Fibroblast of skin of right biceps (primary cell): ENCODE measurements around the gene PTPRN2.
"Not testable (repeated sequence)": the region's sequence is repeated elsewhere in the genome, so short reads cannot be mapped to it uniquely, and the experiment has no call there.

Experiments used
- DNase-seq: peaks from one replicate; pipeline ENCODE4 v3.0.0-alpha.2; 2013

PTPRN2 gene

DNA sequence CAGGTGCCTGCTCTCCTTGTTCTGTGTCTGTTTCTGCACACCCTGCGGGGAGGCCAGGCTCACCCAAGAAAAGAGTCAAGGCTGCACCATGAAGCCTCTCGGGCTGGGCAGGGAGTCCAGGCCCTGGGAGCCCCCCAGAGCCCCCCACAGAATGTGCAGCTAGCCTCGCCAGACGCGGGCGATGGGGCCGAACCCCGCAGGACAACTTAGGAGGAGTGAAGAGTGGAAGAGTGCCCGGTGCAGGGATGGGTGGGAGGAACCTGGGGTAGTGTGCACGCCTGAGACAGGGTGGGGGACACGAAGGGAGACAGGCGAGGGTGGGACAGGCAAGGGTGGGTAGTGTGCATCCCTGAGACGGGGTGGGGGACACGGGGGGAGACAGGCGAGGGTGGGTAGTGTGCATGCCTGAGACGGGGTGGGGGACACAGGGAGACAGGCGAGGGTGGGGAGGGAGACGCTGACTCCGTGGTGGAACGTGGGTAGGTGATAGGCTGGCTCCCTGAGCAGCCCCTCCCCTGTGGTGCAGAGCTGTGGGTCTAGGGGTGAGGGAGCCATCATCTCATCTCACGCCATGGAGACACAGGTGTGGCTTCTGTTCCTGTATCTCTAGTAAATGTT lies 635.5 kb downstream of the PTPRN2 start:
- DNase-seq = no peak

DNA sequence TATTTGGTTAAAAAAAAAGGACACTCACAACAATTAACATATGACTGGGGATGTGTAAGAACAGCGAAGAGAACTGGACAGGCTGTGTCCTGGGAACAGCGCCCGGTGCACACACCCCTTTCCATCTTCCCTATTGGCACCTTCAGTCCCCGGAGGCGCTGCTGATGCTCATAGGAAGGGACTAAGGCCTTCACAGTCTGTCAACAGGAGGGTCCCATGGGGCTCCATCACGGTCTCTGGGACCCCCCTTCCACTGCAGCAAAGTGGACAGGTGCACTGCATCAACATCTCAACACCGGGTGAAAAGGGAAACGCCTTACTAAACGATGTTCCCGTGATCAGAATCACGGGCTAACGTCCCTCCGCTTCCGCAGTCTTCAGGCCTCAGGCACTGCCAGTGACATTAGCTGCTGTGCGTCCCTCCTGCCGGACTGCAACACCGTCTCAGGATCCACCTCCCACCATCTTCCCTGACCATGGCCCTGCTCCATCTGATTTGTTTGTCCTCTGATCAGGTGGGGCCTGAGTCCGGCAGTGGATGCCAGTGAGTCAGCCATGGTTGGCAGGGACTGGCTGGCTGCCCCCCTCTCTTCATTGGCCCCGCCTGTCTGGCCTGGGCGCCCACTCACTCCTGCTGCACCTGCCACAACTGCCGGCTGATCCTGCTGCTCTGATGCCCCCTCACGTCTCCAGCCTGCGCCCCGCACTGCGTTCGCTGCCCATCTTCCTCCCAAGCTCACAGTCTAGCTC lies 636.1 kb downstream of the PTPRN2 start:
- no peak for DNase-seq

DNA sequence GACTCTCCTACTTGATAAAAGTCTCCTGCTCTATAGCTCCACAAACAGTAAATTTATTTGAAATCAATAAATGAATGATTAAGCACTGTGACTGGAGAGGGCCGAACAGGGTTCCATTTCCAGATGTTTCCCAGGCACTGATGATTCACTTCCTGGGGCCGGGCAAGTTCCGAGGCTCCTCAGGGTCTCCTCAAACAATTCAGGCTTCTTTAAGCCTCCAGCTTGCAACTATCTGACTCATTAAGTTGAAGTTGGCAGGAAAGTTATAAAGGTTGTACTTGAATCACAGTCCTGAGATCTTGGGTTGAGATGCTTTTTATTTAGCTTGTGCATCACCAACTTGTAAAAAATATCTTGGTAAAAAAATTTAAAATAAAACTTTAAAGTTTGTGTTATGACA lies 637.9 kb downstream of the PTPRN2 start:
- no peak for DNase-seq

DNA sequence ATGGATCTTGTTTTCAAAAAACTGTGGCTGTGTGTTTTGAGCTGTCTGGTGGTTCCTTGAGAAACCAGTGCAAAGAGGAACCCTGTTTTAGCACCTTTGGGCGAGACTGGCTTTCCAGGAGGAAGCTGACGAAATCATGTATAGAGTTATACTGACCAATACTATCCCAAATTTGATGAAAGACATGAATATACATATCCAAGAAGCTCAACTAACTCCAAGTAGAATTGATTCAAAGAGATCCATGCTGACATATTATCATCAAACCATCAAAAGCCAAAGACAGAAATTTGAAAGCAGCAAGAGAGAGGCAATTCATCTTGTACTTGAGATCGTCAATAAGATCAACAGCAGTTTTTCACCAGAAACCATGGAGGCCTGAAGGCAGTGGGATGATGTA lies 640.1 kb downstream of the PTPRN2 start:
- no peak for DNase-seq

DNA sequence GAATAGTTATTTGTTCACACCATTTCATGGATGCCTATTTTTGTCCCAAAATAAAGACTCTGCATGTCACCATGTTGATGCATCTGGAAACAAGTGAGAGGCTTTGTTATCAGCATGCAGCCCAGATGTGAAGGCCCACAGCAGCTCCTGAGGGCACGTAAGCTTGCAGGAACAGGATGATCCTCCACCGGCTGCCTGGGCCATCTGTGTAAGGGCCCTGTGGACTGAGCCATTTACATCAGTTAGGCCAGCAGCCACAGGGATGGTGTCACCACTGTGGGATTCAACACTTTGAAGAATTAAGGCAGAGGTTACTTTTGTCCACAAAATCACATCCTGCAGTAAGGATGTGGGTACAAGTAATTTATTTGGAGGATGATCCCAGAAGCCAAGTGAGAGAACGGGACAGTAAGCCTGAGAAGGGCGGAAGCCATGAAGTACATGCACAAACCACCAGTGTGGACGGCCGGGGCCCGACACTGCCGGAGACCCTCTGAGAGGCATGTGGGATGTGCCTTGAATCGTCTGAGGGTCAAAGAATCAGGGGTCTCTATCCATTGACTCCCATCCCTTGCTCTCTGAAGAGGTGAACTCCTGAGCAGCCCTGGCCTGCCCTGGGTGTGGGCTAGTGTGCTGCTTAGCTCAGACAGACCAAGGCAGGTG lies 641.1 kb downstream of the PTPRN2 start:
- DNase-seq = no peak

DNA sequence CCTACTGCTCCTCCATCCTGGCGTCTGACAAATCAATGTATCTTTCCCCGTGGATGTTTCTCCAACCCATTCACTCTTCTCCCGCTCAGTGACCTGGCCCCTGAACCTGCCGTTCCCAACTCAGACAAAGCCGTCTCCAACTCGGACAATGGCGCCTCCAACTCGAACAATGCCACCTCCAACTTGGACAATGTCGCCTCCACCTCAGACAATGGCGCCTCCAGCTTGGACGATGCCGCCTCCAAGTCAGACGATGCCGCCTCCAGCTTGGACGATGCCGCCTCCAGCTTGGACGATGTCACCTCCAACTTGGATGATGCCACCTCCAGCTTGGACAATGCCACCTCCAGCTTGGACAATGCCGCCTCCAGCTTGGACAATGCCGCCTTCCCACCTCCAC lies 642.2 kb downstream of the PTPRN2 start:
- no peak for DNase-seq

DNA sequence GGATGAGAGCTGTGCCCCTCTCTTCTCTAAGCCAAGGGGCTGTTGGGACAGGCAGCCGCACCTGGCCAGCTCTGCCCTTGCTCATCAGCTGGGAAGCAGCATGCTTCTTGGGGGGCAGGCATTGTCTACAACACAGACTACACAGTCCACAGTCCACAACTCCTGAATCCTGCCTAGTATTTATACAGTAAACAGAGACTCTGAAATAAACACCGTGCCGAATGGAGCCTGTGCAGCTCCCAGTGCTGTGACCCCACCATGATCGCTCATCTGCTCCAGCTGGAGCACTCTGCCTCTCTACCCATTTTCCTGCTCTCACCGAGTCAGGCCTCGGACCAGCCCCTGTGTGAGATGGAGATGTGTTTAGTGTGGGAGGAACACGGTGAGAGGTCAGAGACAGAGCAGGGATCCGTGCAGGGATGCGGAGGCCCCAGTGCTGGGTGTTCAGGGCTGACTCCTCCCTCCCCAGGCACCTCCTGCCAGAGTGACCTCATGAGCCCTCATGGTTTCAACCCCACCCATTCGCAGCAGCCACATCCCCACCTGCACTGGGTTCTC lies 642.8 kb downstream of the PTPRN2 start:
- DNase-seq = no peak

DNA sequence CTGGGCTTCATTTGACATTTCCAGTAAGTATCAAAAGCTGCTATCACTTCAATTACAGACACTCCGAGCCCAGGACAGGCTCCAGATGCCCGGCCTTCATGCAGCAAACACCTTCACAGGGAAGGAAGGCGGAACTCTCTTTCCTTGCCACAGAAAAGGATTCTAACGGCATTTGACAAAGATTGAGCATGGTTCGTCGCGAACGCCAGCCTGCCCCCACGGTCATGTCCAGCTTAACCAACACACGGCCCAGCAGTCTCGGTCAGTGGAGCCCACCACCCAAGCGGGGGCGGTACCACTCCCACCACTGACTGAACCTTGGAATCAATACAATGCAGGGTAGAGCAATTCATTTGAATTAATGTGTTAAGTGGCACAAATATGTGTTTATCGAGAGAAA lies 643.6 kb downstream of the PTPRN2 start:
- no peak for DNase-seq

DNA sequence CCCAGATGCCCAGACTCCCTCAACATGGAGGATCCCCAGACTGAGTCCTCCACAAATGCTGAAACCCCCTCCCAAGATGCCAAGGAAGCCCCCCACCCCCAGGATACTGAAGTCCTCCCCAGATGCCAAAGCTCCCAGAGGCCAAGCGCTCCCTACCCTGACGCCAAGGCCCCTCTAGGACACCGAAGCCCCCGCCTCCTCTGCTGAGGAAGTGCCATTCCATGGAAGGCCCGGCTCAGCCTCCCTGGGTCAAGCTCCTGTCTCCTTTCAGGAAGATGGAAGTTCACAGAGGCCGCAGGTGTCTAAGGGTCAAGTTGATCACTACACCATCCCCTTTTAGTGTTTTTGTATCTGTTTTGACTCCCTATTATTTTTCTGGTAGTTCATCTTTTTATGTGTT lies 644.1 kb downstream of the PTPRN2 start:
- DNase-seq = no peak

DNA sequence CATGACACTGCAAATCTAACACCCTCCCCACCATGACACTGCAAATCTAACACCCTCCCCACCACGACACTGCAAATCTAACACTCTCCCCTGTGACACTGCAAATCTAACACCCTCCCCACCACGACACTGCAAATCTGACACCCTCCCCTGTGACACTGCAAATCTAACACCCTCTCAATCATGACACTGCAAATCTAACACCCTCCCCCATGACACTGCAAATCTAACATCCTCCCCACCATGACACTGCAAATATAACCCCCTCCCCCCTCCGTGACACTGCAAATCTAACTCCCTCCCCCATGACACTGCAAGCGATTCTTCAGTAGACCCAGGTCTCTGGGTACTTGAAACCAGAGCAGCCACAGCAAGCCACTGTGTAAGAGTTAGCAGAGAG lies 646.4 kb downstream of the PTPRN2 start:
- DNase-seq = no peak

DNA sequence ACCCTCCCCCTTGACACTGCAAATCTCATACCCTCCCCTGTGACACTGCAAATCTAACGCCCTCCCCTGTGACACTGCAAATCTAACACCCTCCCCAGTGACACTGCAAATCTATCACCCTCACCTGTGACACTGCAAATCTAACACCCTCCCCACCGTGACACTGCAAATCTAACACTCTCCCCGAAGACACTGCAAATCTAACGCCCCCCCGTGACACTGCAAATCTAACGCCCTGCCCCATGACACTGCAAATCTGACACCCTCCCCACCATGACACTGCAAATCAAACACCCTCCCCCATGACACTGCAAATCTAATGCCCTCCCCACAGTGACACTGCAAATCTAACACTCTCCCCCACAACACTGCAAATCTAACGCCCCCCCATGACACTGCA lies 647.1 kb downstream of the PTPRN2 start:
- DNase-seq = no peak

DNA sequence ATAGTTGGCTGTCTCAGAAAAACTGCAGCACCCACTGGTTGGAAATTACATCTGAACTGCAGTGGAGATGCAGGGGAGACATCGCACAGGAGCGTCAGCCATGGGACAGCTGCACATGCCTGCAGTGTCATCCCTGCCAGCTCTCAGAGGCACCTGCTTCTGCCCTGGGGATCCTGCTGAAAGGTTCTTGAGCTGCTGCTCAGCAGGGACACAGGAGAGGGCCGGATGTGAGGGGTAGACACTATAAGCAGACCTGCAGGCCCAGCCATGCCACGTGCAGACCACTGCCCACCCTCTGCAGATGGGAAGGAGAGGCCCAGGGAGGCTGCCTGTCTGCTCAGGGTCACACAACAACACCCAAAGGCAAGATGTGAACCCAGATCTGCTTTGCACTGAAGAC lies 649.4 kb downstream of the PTPRN2 start:
- no peak for DNase-seq

DNA sequence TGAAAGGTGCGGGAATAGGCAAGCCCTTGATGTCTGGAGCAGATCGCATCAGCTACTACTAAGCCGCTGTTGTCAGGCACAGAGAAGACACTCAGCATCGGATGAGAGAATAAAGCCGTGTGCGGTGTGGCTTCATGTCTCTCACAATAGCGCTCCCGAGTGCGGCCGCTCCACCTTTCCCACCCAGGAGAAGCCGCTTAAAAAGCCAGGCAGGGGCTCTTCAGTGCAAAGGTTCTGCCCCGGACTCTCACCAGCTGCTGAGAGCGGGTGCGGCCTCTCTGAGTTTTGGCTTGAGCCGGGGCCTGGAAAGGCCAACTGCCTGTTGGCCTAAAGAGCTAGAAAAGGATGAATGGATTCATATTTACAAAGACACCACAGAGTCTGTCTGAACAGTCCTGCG lies 650.2 kb downstream of the PTPRN2 start:
- DNase-seq = no peak

DNA sequence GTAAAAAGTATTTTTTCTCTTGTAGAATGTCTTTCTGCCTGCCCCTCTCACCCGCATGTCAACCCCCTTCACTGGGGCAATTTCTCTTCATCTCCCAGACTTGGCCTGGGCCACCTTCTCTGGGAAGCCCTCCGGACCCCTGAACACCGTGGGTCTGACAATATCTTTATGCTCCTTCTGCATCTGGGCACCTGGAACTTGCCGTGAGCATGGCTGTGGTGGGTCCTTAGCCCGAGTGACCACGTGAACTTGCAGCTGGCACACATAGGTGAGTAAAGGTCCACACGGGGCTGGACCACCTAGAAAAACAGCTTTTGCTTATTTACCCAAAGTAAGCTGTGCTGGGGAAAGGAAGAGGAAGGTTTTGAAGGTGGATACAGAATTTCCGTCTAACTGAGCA lies 650.6 kb downstream of the PTPRN2 start:
- DNase-seq = no peak

DNA sequence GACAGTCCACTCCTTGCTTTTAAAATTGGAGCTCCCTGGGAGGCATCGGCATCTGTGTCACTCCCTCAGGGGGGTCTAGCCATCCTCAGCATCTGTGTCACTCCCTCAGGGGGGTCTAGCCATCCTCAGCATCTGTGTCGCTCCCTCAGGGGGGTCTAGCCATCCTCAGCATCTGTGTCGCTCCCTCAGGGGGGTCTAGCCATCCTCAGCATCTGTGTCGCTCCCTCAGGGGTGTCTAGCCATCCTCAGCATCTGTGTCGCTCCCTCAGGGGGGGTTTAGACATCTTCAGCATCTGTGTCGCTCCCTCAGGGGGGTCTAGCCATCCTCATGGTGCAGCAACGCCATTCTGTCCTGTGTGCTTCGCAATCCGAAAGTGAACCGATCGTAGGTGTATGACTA lies 651.9 kb downstream of the PTPRN2 start:
- DNase-seq = not testable (repeated sequence)

DNA sequence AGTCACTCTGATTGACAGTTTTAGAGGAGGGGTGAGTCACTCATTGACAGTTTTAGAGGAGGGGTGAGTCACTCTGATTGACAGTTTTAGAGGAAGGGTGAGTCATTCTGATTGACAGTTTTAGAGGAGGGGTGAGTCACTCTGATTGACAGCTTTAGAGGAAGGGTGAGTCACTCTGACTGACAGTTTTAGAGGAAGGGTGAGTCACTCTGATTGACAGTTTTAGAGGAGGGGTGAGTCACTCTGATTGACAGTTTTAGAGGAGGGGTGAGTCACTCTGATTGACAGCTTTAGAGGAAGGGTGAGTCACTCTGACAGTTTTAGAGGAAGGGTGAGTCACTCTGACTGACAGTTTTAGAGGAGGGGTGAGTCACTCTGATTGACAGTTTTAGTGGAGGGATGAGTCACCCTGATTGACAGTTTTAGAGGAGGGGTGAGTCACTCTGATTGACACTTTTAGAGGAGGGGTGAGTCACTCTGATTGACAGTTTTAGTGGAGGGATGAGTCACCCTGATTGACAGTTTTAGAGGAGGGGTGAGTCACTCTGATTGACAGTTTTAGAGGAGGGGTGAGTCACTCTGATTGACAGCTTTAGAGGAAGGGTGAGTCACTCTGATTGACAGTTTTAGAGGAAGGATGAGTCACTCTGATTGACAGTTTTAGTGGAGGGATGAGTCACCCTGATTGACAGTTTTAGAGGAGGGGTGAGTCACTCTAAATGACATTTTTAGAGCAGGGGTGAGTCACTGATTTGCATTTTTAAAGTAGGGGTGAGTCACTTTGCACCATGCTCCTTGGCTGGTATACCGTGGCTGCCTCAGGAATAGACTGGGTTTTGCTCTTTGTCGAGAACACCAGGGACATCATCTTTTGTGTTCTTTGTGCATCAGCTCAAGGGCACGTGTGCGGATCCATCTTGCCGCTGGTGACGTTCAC lies 654.1 kb downstream of the PTPRN2 start:
- DNase-seq = not testable (repeated sequence)

DNA sequence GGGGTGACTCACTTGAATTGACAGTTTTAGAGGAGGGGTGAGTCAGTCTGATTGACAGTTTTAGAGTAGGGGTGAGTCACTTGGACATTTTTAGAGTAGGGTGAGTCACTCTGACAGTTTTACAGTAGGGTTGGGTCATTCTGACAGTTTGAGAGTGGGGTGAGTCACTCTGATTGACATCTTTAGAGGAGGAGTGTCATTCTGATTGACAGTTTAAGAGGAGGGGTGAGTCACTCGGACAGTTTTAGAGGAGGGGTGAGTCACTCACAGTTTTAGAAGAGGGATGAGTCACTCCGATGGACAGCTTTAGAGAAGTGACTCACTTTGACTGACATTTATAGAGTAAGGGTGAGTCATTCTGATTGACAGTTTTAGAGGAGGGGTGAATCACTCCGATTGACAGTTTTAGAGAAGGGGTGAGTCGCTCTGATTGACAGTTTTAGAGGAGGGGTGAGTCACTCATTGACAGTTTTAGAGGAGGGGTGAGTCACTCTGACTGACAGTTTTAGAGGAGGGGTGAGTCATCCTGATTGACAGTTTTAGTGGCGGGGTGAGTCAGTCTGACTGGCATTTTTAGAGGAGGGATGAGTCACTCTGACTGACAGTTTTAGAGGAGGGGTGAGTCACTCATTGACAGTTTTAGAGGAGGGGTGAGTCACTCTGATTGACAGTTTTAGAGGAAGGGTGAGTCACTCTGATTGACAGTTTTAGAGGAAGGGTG lies 655.0 kb downstream of the PTPRN2 start:
- DNase-seq = peak; percentile 2

DNA sequence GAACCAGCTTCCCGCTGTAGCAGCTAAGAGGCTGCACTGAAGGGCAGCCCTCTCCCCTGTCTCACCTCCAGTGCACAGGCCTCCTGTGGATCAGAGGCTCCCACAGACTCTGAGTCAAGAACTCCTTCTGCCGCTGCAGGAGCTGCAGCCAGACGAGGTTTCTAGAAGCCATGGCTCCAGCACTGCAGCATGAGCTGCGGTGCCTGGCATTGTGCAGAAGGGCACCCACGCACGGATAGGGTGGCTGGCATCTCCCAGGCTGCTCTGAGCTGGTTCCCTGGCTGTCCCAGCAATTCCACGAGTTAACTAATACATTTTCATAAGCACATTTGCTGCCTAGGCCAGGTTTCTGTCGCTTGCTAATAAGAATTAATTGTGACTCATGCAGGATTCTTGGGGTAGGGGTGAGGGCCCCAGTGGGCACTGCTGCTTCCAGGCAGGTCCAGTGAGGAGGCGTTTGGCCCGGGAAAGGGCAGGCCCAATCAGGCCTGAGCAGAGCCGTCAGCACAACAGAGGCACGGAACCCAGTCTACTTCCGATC lies 656.6 kb downstream of the PTPRN2 start:
- no peak for DNase-seq

DNA sequence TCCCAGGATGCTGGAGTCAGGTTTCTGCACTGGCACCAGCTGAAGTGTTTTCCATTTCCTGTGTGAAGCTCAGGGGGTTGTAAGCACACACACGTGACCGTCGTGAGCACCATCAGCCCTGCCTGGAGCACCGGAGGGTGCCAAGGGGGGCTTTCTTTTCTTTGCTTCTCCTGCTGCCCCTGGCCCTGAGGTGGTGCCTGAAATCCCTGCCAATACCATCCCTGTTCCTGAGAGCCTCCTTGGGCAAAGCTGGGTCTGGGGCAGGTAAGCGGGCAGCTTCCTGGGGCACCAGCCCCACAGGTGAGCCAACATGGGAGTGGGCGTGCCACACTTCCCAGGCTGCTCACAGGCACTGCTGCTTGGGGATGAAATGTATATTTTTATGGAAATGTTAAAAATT lies 657.2 kb downstream of the PTPRN2 start:
- no peak for DNase-seq

DNA sequence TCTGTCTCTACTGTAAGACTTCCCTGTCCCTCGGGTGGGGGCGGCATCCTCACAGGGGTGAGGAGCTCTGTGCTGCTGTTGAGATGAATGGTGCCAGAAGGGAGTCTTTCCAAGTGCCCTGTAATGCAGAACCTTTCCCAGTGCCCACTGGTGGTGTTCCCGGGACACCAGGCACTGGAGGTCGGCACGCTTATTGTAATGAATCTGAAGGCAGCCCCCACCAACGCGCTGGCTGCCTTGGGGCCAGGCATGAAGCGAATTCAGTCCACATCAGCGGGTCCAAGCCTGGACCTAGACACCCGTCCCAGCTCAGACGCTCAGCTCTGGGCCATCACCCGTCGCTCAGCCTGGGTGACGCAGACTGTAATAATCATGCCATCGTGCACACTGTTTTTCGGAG lies 658.0 kb downstream of the PTPRN2 start:
- no peak for DNase-seq

DNA sequence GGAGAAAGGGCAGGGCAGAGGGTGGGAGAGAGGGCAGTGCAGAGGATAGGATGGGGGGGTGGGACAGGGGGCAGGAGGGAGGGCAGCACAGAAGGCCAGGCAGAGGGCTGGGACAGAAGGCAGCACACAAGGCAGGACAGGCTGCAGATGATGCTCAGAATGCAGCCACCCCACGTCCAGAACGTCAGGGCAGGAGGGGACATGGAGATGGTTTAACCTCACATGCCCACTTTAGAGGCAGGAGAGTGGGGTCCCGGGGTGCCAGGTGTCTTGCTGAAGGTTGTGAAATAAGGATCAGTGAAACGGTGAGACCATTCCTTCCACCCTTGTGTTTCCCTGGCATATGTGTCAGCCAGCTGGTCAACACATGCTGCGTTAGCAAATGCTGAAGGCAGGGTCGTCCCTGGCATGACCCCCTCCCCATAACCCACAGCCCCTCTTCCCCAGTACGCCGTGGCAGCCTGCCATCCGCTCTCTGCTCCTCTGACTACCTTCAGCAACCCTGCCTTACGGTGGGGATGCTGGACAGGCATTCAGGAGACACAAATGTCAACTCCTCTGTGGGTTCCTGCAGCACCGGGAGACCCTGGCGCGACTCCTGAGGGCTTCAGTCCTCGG lies 658.7 kb downstream of the PTPRN2 start:
- no peak for DNase-seq
